ENCODE measurements around the gene WWC2. TPM values are rescaled to one million over a fixed set of nuclear protein-coding genes. Genes with fewer than 3 reads are reported as not detected.
"Not testable (repeated sequence)": the region's sequence is repeated elsewhere in the genome, so short reads cannot be mapped to it uniquely, and the experiment has no call there.

The WWC2 gene
- total RNA-seq, 1 donor from 2014 or later: 142 TPM

GRCh38 chr4:183324619-183325018, 225.6 kb downstream of the WWC2 start:
- DNase-seq (no peak), ATAC-seq (no peak)
- H3K27ac ChIP-seq: no peak overlapping the region

GRCh38 chr4:183326387-183326786, 227.3 kb downstream of the WWC2 start:
- ATAC-seq; H3K9me3 ChIP-seq; H3K27me3 ChIP-seq; H3K36me3 ChIP-seq; DNase-seq; H3K27ac ChIP-seq; intact Hi-C loops (cut with DNase I); H3K4me1 ChIP-seq; H3K4me3 ChIP-seq: not testable (repeated sequence)

More at GRCh38 chr4:183324619-183325018, 225.6 kb downstream of the WWC2 start:
- Histone ChIP-seq H3K36me3 (no peaks in the 10 kb centered on the region), H3K9me3 (no peaks in the 10 kb centered on the region), H3K4me3 (no peak overlapping the region), H3K4me1 (no peaks in the 10 kb centered on the region), H3K27me3 (no peaks in the 10 kb centered on the region)
- no peak for TF ChIP-seq CTCF (IDR thresholded peaks at IDR 0.05)
- intact Hi-C loops (cut with DNase I): no loop called here

- intact Hi-C loops (cut with DNase I): no loop called here
- Histone ChIP-seq H3K4me1 (no peaks in the 10 kb centered on the region), H3K9me3 (no peaks in the 10 kb centered on the region), H3K4me3 (no peak overlapping the region), H3K27ac (no peak overlapping the region), H3K36me3 (no peaks in the 10 kb centered on the region), H3K27me3 (no peaks in the 10 kb centered on the region)
- no peak for ATAC-seq
- no peak for TF ChIP-seq CTCF (IDR thresholded peaks at IDR 0.05)
- no peak for DNase-seq
These were observed 227.8 kb downstream of the WWC2 start for GRCh38 chr4:183326853-183327252.

GRCh38 chr4:183327827-183328226, 228.8 kb downstream of the WWC2 start:
- intact Hi-C loops (cut with DNase I): no loop called here
- TF ChIP-seq CTCF (IDR thresholded peaks at IDR 0.05): no peak
- no peak overlapping the region for H3K27ac ChIP-seq
- ATAC-seq (no peak), DNase-seq (peak; percentile 34)
- H3K4me3 ChIP-seq: no peak overlapping the region
- no peaks in the 10 kb centered on the region for H3K4me1 ChIP-seq
- H3K36me3 ChIP-seq: no peaks in the 10 kb centered on the region
- no peaks in the 10 kb centered on the region for H3K9me3 ChIP-seq
- H3K27me3 ChIP-seq: no peaks in the 10 kb centered on the region

GRCh38 chr4:183328832-183329231, 229.8 kb downstream of the WWC2 start:
- ATAC-seq: no peak
- Histone ChIP-seq H3K9me3 (no peaks in the 10 kb centered on the region), H3K27ac (no peak overlapping the region), H3K36me3 (no peaks in the 10 kb centered on the region), H3K4me3 (no peak overlapping the region), H3K27me3 (no peaks in the 10 kb centered on the region), H3K4me1 (no peaks in the 10 kb centered on the region)
- intact Hi-C loops (cut with DNase I): no loop called here
- TF ChIP-seq CTCF (IDR thresholded peaks at IDR 0.05): no peak
- no peak for DNase-seq

GRCh38 chr4:183329244-183329643, 230.2 kb downstream of the WWC2 start:
- intact Hi-C loops (cut with DNase I): no loop called here
- no peak overlapping the region for H3K4me3 ChIP-seq

More at GRCh38 chr4:183329244-183329643, 230.2 kb downstream of the WWC2 start:
- ATAC-seq (no peak), DNase-seq (no peak)
- H3K27ac ChIP-seq: no peak overlapping the region
- no peaks in the 10 kb centered on the region for H3K36me3 ChIP-seq
- H3K9me3 ChIP-seq: no peaks in the 10 kb centered on the region
- no peak for TF ChIP-seq CTCF (IDR thresholded peaks at IDR 0.05)
- H3K4me1 ChIP-seq: no peaks in the 10 kb centered on the region
- no peaks in the 10 kb centered on the region for H3K27me3 ChIP-seq
